GM23338 (cell line): ENCODE results near the gene NMRK2. TPM values are rescaled to one million over a fixed set of nuclear protein-coding genes. Genes with fewer than 3 reads are reported as not detected.

Experiments used
- ATAC-seq: fragments of 200-7000 bp; cut with Tn5 transposase; 3 replicates; pipeline ENCODE4 v1.9.1; 2020
- DNase-seq: peaks from one replicate; pipeline ENCODE4 v3.0.0-alpha.2; 2015; ENCODE audit warnings: low spot score
- H2AFZ ChIP-seq: fragments of 200-600 bp; sonication (generic); 2 replicates; pipeline ENCODE4 v1.8.0; 2016; ENCODE audit warnings: antibody characterized with exemption, mild to moderate bottlenecking, moderate library complexity
- H3F3A ChIP-seq: fragments of 200-600 bp; sonication (generic); replicated peaks from 2 replicates; pipeline ENCODE4 v1.8.0; 2017; ENCODE audit warnings: antibody characterized with exemption, mixed run types, low read depth
- H3K27ac ChIP-seq: fragments of 200-600 bp; sonication (generic); 2 replicates; pipeline ENCODE4 v1.6.1; 2016; ENCODE audit warnings: low read depth
- H3K27me3 ChIP-seq: fragments of 200-600 bp; sonication (generic); 2 replicates; pipeline ENCODE4 v1.8.0; 2016; ENCODE audit warnings: mild to moderate bottlenecking, mixed run types, moderate library complexity; ENCODE audit not compliant: insufficient read depth
- H3K36me3 ChIP-seq: fragments of 200-600 bp; sonication (generic); 2 replicates; pipeline ENCODE4 v1.8.0; 2016; ENCODE audit warnings: mild to moderate bottlenecking; ENCODE audit not compliant: insufficient read depth
- H3K4me1 ChIP-seq: fragments of 200-600 bp; sonication (generic); 2 replicates; pipeline ENCODE4 v1.8.0; 2016; ENCODE audit warnings: mild to moderate bottlenecking, moderate library complexity; ENCODE audit not compliant: insufficient read depth
- H3K4me2 ChIP-seq: fragments of 200-600 bp; sonication (generic); 2 replicates; pipeline ENCODE4 v1.7.1; 2017; ENCODE audit warnings: mixed run types
- H3K4me3 ChIP-seq: fragments of 200-600 bp; sonication (generic); 2 replicates; pipeline ENCODE4 v1.6.1; 2016; ENCODE audit warnings: mixed run types
- H3K79me2 ChIP-seq: fragments of 200-600 bp; sonication (generic); replicated peaks from 2 replicates; pipeline ENCODE4 v1.8.0; 2017; ENCODE audit warnings: mild to moderate bottlenecking; ENCODE audit not compliant: insufficient read depth
- H3K9me2 ChIP-seq: fragments of 200-600 bp; sonication (generic); 2 replicates; pipeline ENCODE4 v1.8.0; 2017; ENCODE audit not compliant: insufficient read depth
- H4K20me1 ChIP-seq: fragments of 200-600 bp; sonication (generic); replicated peaks from 2 replicates; pipeline ENCODE4 v1.8.0; 2017; ENCODE audit warnings: mild to moderate bottlenecking; ENCODE audit not compliant: insufficient read depth
- H3K27ac Mint-ChIP-seq: 2 replicates; pipeline ENCODE4 v1.8.0; 2020; ENCODE audit warnings: inconsistent platforms, mild to moderate bottlenecking, moderate library complexity, mixed read lengths
- H3K27me3 Mint-ChIP-seq: 3 replicates; pipeline ENCODE4 v1.8.0; 2022; ENCODE audit warnings: low read depth, mild to moderate bottlenecking, moderate library complexity, mixed read lengths, inconsistent platforms; ENCODE audit not compliant: insufficient read depth, poor library complexity
- H3K36me3 Mint-ChIP-seq: 3 replicates; pipeline ENCODE4 v1.8.0; 2021; ENCODE audit warnings: low read depth, mild to moderate bottlenecking, inconsistent platforms, moderate library complexity, mixed read lengths
- H3K4me1 Mint-ChIP-seq: 3 replicates; pipeline ENCODE4 v1.8.0; 2020; ENCODE audit warnings: mild to moderate bottlenecking, inconsistent platforms, mixed read lengths
- H3K4me3 Mint-ChIP-seq: 3 replicates; pipeline ENCODE4 v1.8.0; 2021; ENCODE audit warnings: moderate library complexity, mild to moderate bottlenecking, inconsistent platforms, mixed read lengths
- H3K9me3 Mint-ChIP-seq: 3 replicates; pipeline ENCODE4 v1.8.0; 2020; ENCODE audit warnings: moderate library complexity, mild to moderate bottlenecking, inconsistent platforms, mixed read lengths
- CREB1 ChIP-seq: fragments of 250-450 bp; sonication (Bioruptor Pico); IDR thresholded peaks from 2 replicates; pipeline ENCODE4 v1.5.0; 2020; ENCODE audit warnings: low read depth, mild to moderate bottlenecking, moderate library complexity
- CTCF ChIP-seq, 2 experiments: fragments of 200-600 bp in 1 of 2; sonication (generic) in 1 of 2; conservative IDR thresholded peaks; 2 replicates each; pipeline versions ENCODE4 v1.5.1 to v1.6.1; 2016 to 2017; ENCODE audit warnings: antibody characterized with exemption in 2 of 2, low read depth in 2 of 2, mild to moderate bottlenecking in 2 of 2, moderate library complexity in 1 of 2
- ETS1 ChIP-seq: IDR thresholded peaks from 2 replicates; pipeline ENCODE4 v1.6.1; 2016; ENCODE audit warnings: antibody characterized with exemption
- EZH2 ChIP-seq: fragments of 200-600 bp; sonication (generic); IDR thresholded peaks from one replicate; pipeline ENCODE4 v1.8.0; 2017; ENCODE audit warnings: antibody characterized with exemption, mild to moderate bottlenecking, low read depth; ENCODE audit not compliant: unreplicated experiment
- EZH2phosphoT487 ChIP-seq: fragments of 200-600 bp; sonication (generic); IDR thresholded peaks from one replicate; pipeline ENCODE4 v1.8.1; 2018; ENCODE audit warnings: antibody characterized with exemption; ENCODE audit not compliant: unreplicated experiment
- JUNB ChIP-seq: IDR thresholded peaks from one replicate; pipeline ENCODE4 v1.6.1; 2016; ENCODE audit warnings: antibody characterized with exemption; ENCODE audit not compliant: unreplicated experiment
- NANOG ChIP-seq: IDR thresholded peaks from 2 replicates; pipeline ENCODE4 v1.6.1; 2016; ENCODE audit warnings: antibody characterized with exemption, borderline replicate concordance
- POLR2AphosphoS5 ChIP-seq: IDR thresholded peaks from 2 replicates; pipeline ENCODE4 v1.6.1; 2016; ENCODE audit warnings: antibody characterized with exemption, low read depth
- REST ChIP-seq: IDR thresholded peaks from one replicate; pipeline ENCODE4 v1.6.1; 2018; ENCODE audit warnings: antibody characterized with exemption; ENCODE audit not compliant: unreplicated experiment
- STAT1 ChIP-seq: IDR thresholded peaks from one replicate; pipeline ENCODE4 v1.6.1; 2016; ENCODE audit warnings: antibody characterized with exemption; ENCODE audit not compliant: unreplicated experiment
- ZNF114 ChIP-seq: fragments of 250-450 bp; sonication (Bioruptor Pico); IDR thresholded peaks from 2 replicates; pipeline ENCODE4 v1.5.0; 2020; ENCODE audit warnings: mild to moderate bottlenecking, moderate library complexity
- ZNF331 ChIP-seq: fragments of 250-450 bp; sonication (Bioruptor Pico); IDR thresholded peaks from 2 replicates; pipeline ENCODE4 v1.5.0; 2020; ENCODE audit warnings: low read depth, mild to moderate bottlenecking, moderate library complexity
- ZNF462 ChIP-seq: fragments of 250-450 bp; sonication (Bioruptor Pico); IDR thresholded peaks from 2 replicates; pipeline ENCODE4 v1.5.0; 2020; ENCODE audit warnings: mild to moderate bottlenecking, moderate library complexity
- polyA plus RNA-seq: library from polyadenylated mRNA; unstranded; fragments of >200 nt; fragmentation: Nextera tagmentation; extraction: Ambion mirVana; gene quantifications from 2 replicates; pipeline ENCODE4 v1.2.1, GENCODE V29; 2016
- total RNA-seq: library from RNA; depleted of rRNA; stranded (reverse); fragments of >200 nt; shearing (Covaris generic); gene quantifications from 2 replicates; pipeline ENCODE4 v1.2.3, GENCODE V29; 2014

Gene NMRK2
- total and polyA plus RNA-seq, 2 experiments from 2014 or later: 55.9 to 65.3 TPM

- H3K4me2 ChIP-seq: no peak overlapping the region
- H3K9me2 ChIP-seq: no peaks in the 10 kb centered on the region
- no peak overlapping the region for H2AFZ ChIP-seq
- DNase-seq: no peak
- ATAC-seq: no peak
- 0 out of 2 replicates have a peak, but pooled peaks cover 3% of the 10 kb centered on the region for H3F3A ChIP-seq
- peaks cover 10% of the 10 kb centered on the region for H4K20me1 ChIP-seq
- H3K27me3 Mint-ChIP-seq: peaks cover 13% of the 10 kb centered on the region
- H3K27ac Mint-ChIP-seq: no peak overlapping the region
- H3K4me3 ChIP-seq: no peak overlapping the region
- no peak for TF ChIP-seq NANOG
- TF ChIP-seq POLR2AphosphoS5: no peak
- TF ChIP-seq CTCF (conservative IDR thresholded peaks at IDR 0.05; ENCODE audit: low read depth in 2 of 2): no peak
- TF ChIP-seq REST: no peak
- TF ChIP-seq EZH2phosphoT487: no peak
- no peak for TF ChIP-seq CREB1 (CRISPR knock-in tag)
- no peak for TF ChIP-seq ZNF114
- TF ChIP-seq ZNF331 (CRISPR knock-in tag): no peak
- no peak for TF ChIP-seq ETS1
- no peak for TF ChIP-seq ZNF462 (CRISPR knock-in tag)
- TF ChIP-seq EZH2: no peak
- TF ChIP-seq JUNB: no peak
- TF ChIP-seq STAT1: no peak
- H3K79me2 ChIP-seq: peaks cover 10% of the 10 kb centered on the region
- no peak overlapping the region for H3K4me3 Mint-ChIP-seq
- no peaks in the 10 kb centered on the region for H3K9me3 Mint-ChIP-seq
- H3K27me3 ChIP-seq: no peaks in the 10 kb centered on the region
- H3K36me3 Mint-ChIP-seq: peaks cover 58% of the 10 kb centered on the region
- H3K27ac ChIP-seq: no peak overlapping the region; the same call in 1 of the 2 replicates
- H3K4me1 ChIP-seq: no peaks in the 10 kb centered on the region
- H3K4me1 Mint-ChIP-seq: no peaks in the 10 kb centered on the region
- peaks cover 14% of the 10 kb centered on the region; the same call in 1 of the 2 replicates for H3K36me3 ChIP-seq
Measured at GRCh38 chr19:3961007-3961406, 28.1 kb downstream of the NMRK2 start.
